Activated CD4-positive, alpha-beta memory T cell treated with anti-CD3 and anti-CD28 coated beads, Interleukin-2, amount 10 ng/mL, durations not matched to agents 7 days and 5 days (primary cell): ENCODE data around the gene PPP2R5C. TPM values are rescaled to one million over a fixed set of nuclear protein-coding genes. Genes with fewer than 3 reads are reported as not detected.
"Not testable (repeated sequence)": the region's sequence is repeated elsewhere in the genome, so short reads cannot be mapped to it uniquely, and the experiment has no call there.

Experiments
- CTCF ChIA-PET: fragments of 350-600 bp; sonication (Branson Sonifier 250); formaldehyde crosslinking; loops from one replicate; lab custom pipeline; 2021; ENCODE audit warnings: antibody characterized with exemption, inconsistent platforms; lab: Charles Lee
- POLR2A ChIA-PET: fragments of 350-600 bp; sonication (Branson Sonifier 250); formaldehyde crosslinking; loops from one replicate; lab custom pipeline; 2021; ENCODE audit warnings: antibody characterized with exemption; lab: Charles Lee
- DNase-seq: peaks from one replicate; pipeline ENCODE4 v3.0.0-alpha.2; 2020
- H3K27ac Mint-ChIP-seq: one replicate; pipeline ENCODE4 v1.8.0; 2021; ENCODE audit warnings: mild to moderate bottlenecking, mixed read lengths
- H3K27me3 Mint-ChIP-seq: one replicate; pipeline ENCODE4 v1.8.0; 2021; ENCODE audit warnings: mixed read lengths
- H3K36me3 Mint-ChIP-seq: one replicate; pipeline ENCODE4 v1.8.0; 2021; ENCODE audit warnings: low read depth, mixed read lengths
- H3K4me1 Mint-ChIP-seq: one replicate; pipeline ENCODE4 v1.8.0; 2021; ENCODE audit warnings: mixed read lengths
- H3K4me3 Mint-ChIP-seq: one replicate; pipeline ENCODE4 v1.8.0; 2021; ENCODE audit warnings: mild to moderate bottlenecking, mixed read lengths
- H3K9me3 Mint-ChIP-seq: one replicate; pipeline ENCODE4 v1.8.0; 2021; ENCODE audit warnings: mixed read lengths
- total RNA-seq, 2 experiments: library from RNA; stranded (reverse); gene quantifications; one replicate each; pipeline ENCODE4 v1.2.3, GENCODE V29; 2021

Gene PPP2R5C
- total RNA-seq, 2 experiments from 2014 or later: 338 to 348 TPM

GRCh38 chr14:101739446-101740141 lies 21.9 kb upstream of the PPP2R5C start:
- ChIA-PET CTCF (interaction anchor here (0.6 kb wide), 1 partner anchor 32 kb away, joined by 3 read pairs; no protein-coding TSS in a partner anchor), POLR2A (interaction anchor here (1.3 kb wide), 1 partner anchor 8 kb away, joined by 3 read pairs; no protein-coding TSS in a partner anchor)
- Mint-ChIP-seq H3K27me3 (peaks cover 6% of the 10 kb centered on the region), H3K36me3 (peaks cover 15% of the 10 kb centered on the region), H3K4me1 (no peaks in the 10 kb centered on the region), H3K9me3 (peaks cover 20% of the 10 kb centered on the region), H3K27ac (no peak overlapping the region), H3K4me3 (no peak overlapping the region)
- DNase-seq: no peak

GRCh38 chr14:101740981-101741380 lies 20.5 kb upstream of the PPP2R5C start:
- no peaks in the 10 kb centered on the region for H3K4me1 Mint-ChIP-seq
- no peak for DNase-seq
- H3K9me3 Mint-ChIP-seq: peaks cover 20% of the 10 kb centered on the region
- peaks cover 12% of the 10 kb centered on the region for H3K27me3 Mint-ChIP-seq
- no peak overlapping the region for H3K27ac Mint-ChIP-seq
- H3K36me3 Mint-ChIP-seq: peaks cover 15% of the 10 kb centered on the region
- ChIA-PET CTCF (no interaction called here), POLR2A (interaction anchor here (1.3 kb wide), 1 partner anchor 10 kb away, joined by 3 read pairs; no protein-coding TSS in a partner anchor)
- H3K4me3 Mint-ChIP-seq: no peak overlapping the region

- DNase-seq: no peak
- no peak overlapping the region for H3K27ac Mint-ChIP-seq
- H3K4me1 Mint-ChIP-seq: no peaks in the 10 kb centered on the region
- no peak overlapping the region for H3K4me3 Mint-ChIP-seq
- CTCF ChIA-PET: no interaction called here
- POLR2A ChIA-PET: no interaction called here
- peaks cover 19% of the 10 kb centered on the region for H3K36me3 Mint-ChIP-seq
- H3K9me3 Mint-ChIP-seq: peaks cover 26% of the 10 kb centered on the region
- peaks cover 37% of the 10 kb centered on the region for H3K27me3 Mint-ChIP-seq
Observed at GRCh38 chr14:101743701-101744100, 17.8 kb upstream of the PPP2R5C start.

- Mint-ChIP-seq H3K36me3 (peaks cover 21% of the 10 kb centered on the region), H3K9me3 (peaks cover 25% of the 10 kb centered on the region), H3K27me3 (peaks cover 43% of the 10 kb centered on the region)
- POLR2A ChIA-PET, DNase-seq, H3K4me1 Mint-ChIP-seq, CTCF ChIA-PET, H3K4me3 Mint-ChIP-seq, H3K27ac Mint-ChIP-seq: not testable (repeated sequence)
Observed at GRCh38 chr14:101744382-101744781, 17.1 kb upstream of the PPP2R5C start.

- peaks cover 24% of the 10 kb centered on the region for H3K9me3 Mint-ChIP-seq
- H3K27me3 Mint-ChIP-seq: peaks cover 72% of the 10 kb centered on the region
- POLR2A ChIA-PET: interaction anchor here (1.1 to 1.2 kb wide), 2 partner anchors 18 to 28 kb away, joined by 3 to 6 read pairs; no protein-coding TSS in a partner anchor
- H3K36me3 Mint-ChIP-seq, CTCF ChIA-PET, DNase-seq, H3K4me3 Mint-ChIP-seq, H3K27ac Mint-ChIP-seq, H3K4me1 Mint-ChIP-seq: not testable (repeated sequence)
Observed at GRCh38 chr14:101749756-101750155, 11.8 kb upstream of the PPP2R5C start.

GRCh38 chr14:101754893-101755292 lies 6.6 kb upstream of the PPP2R5C start:
- DNase-seq: no peak
- H3K4me1 Mint-ChIP-seq: peaks cover 12% of the 10 kb centered on the region
- peaks cover 3% of the 10 kb centered on the region for H3K36me3 Mint-ChIP-seq
- peaks cover 17% of the 10 kb centered on the region for H3K9me3 Mint-ChIP-seq
- POLR2A ChIA-PET: no interaction called here
- H3K27me3 Mint-ChIP-seq: peaks cover 52% of the 10 kb centered on the region
- CTCF ChIA-PET: no interaction called here
- H3K27ac Mint-ChIP-seq: no peak overlapping the region
- no peak overlapping the region for H3K4me3 Mint-ChIP-seq

GRCh38 chr14:101755591-101756324 lies 5.8 kb upstream of the PPP2R5C start:
- peaks cover 15% of the 10 kb centered on the region for H3K4me1 Mint-ChIP-seq

GRCh38 chr14:101757064-101757838 lies 4.3 kb upstream of the PPP2R5C start:
- Mint-ChIP-seq H3K4me1 (peaks cover 16% of the 10 kb centered on the region), H3K9me3 (peaks cover 13% of the 10 kb centered on the region), H3K36me3 (no peaks in the 10 kb centered on the region), H3K27me3 (peaks cover 39% of the 10 kb centered on the region), H3K4me3 (no peak overlapping the region), H3K27ac (no peak overlapping the region)
- DNase-seq: no peak
- ChIA-PET CTCF (interaction anchor here (1.5 kb wide), 1 partner anchor 14 kb away, joined by 4 read pairs; no protein-coding TSS in a partner anchor), POLR2A (interaction anchor here (1.0 kb wide), 1 partner anchor 35 kb away, joined by 3 read pairs; no protein-coding TSS in a partner anchor)

More at GRCh38 chr14:101755591-101756324, 5.8 kb upstream of the PPP2R5C start:
- Mint-ChIP-seq H3K9me3 (peaks cover 17% of the 10 kb centered on the region), H3K4me3 (no peak overlapping the region), H3K27me3 (peaks cover 50% of the 10 kb centered on the region), H3K36me3 (peaks cover 3% of the 10 kb centered on the region), H3K27ac (no peak overlapping the region)
- no peak for DNase-seq
- CTCF ChIA-PET: no interaction called here
- POLR2A ChIA-PET: no interaction called here

- Mint-ChIP-seq H3K27me3 (peaks cover 33% of the 10 kb centered on the region), H3K4me1 (peaks cover 21% of the 10 kb centered on the region), H3K36me3 (no peaks in the 10 kb centered on the region), H3K27ac (no peak overlapping the region), H3K9me3 (peaks cover 7% of the 10 kb centered on the region), H3K4me3 (no peak overlapping the region)
- POLR2A ChIA-PET: no interaction called here
- CTCF ChIA-PET: interaction anchor here (1.5 kb wide), 1 partner anchor 13 kb away, joined by 4 read pairs; no protein-coding TSS in a partner anchor
- DNase-seq: no peak
Observed at GRCh38 chr14:101757839-101758211, 3.7 kb upstream of the PPP2R5C start.

- no peak for DNase-seq
- Mint-ChIP-seq H3K27ac (no peak overlapping the region), H3K36me3 (peaks cover 6% of the 10 kb centered on the region), H3K4me1 (peaks cover 32% of the 10 kb centered on the region), H3K27me3 (peaks cover 26% of the 10 kb centered on the region), H3K9me3 (peaks cover 4% of the 10 kb centered on the region), H3K4me3 (no peak overlapping the region)
- CTCF ChIA-PET: interaction anchor here (1.7 kb wide), 2 partner anchors 11 to 52 kb away, joined by 8 to 26 read pairs; no protein-coding TSS in a partner anchor
- POLR2A ChIA-PET: interaction anchor here (1.8 to 2.4 kb wide), 4 partner anchors 28 to 65 kb away, joined by 10 to 18 read pairs (median 17); no protein-coding TSS in a partner anchor
Observed at GRCh38 chr14:101758913-101759593, 2.5 kb upstream of the PPP2R5C start.

GRCh38 chr14:101760138-101761011 lies 1.1 kb upstream of the PPP2R5C start:
- H3K27ac Mint-ChIP-seq: peak overlapping the region; percentile 24
- peak; percentile 98 for DNase-seq
- POLR2A ChIA-PET: interaction anchor here (0.7 to 3.2 kb wide), 13 partner anchors 11 to 188 kb away, joined by 3 to 39 read pairs (median 6); no protein-coding TSS in a partner anchor
- H3K36me3 Mint-ChIP-seq: peaks cover 14% of the 10 kb centered on the region
- H3K4me3 Mint-ChIP-seq: peak overlapping the region; percentile 47
- peaks cover 19% of the 10 kb centered on the region for H3K27me3 Mint-ChIP-seq
- CTCF ChIA-PET: interaction anchor here (1.2 to 1.7 kb wide), 4 partner anchors 10 to 60 kb away, joined by 3 to 26 read pairs (median 8); no protein-coding TSS in a partner anchor
- peaks cover 38% of the 10 kb centered on the region for H3K4me1 Mint-ChIP-seq
- no peaks in the 10 kb centered on the region for H3K9me3 Mint-ChIP-seq
